HG02571 (cell line): ENCODE data around the gene REC8.

Experiments used
- ATAC-seq: cut with Tn5 transposase; IDR thresholded peaks from one replicate; pipeline ENCODE4 v1.9.1; 2021; ENCODE audit warnings: mild to moderate bottlenecking, moderate library complexity; ENCODE audit not compliant: unreplicated experiment

Gene REC8

DNA sequence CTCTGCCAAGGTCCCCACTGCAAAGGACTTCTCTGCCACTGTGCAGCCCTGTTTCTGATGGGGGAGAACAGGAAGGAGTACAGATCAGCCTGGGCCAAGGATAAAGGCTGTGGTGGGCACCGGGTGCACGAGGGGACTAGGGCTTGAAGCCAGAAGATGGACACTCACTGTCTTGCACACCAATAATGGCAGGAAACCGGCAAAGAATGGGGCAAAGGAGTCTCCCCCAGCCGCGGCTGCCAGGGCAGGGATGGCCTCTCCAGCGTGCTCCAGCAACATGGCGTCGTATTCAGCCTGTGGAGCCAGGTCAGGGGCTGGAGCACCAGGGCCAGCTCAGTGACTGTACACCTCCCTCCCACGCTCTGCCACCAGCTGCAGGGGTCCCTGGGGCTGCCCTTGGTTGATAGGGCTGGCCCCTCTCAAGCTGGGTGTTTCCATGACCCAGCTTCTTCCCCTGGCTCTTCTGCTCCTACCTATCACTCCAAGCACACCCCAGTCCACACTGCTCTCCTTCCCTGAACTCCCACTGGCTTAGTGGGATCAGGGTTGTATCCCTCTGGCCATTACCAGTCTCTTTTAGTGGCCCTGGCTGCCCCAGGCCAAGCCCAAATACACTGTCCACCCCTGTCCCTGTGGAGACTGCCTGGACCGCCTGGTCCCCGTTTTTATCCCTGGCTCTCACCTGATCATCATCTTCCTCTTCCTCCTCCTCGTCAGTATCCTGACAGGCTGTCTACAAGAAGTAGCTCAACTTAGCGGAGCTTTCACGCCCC is 10.4 kb downstream of the REC8 start:
- ATAC-seq: no peak

DNA sequence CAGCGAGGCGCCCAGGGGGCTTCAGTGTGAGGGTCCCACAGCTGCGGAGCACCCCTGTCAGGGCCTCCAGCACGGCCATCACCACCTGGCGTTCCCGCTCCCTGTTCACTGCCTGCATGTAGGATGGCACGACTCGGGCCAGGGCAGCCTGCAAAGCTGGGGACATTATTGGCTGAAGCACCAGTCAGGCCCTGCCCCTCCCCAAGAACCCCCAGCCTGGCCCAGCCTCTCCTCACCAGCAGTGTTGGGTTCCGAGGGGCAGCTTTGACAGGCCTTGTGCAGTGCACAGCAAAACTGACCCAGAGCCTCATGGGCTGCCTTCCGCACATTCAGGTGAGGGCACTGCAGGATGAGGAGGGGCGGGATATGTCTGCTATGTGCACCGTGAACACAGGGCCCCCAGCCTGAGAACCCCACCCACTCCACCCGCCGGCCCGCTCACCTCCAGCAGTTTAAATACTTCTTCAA is 11.2 kb downstream of the REC8 start:
- ATAC-seq: no peak

DNA sequence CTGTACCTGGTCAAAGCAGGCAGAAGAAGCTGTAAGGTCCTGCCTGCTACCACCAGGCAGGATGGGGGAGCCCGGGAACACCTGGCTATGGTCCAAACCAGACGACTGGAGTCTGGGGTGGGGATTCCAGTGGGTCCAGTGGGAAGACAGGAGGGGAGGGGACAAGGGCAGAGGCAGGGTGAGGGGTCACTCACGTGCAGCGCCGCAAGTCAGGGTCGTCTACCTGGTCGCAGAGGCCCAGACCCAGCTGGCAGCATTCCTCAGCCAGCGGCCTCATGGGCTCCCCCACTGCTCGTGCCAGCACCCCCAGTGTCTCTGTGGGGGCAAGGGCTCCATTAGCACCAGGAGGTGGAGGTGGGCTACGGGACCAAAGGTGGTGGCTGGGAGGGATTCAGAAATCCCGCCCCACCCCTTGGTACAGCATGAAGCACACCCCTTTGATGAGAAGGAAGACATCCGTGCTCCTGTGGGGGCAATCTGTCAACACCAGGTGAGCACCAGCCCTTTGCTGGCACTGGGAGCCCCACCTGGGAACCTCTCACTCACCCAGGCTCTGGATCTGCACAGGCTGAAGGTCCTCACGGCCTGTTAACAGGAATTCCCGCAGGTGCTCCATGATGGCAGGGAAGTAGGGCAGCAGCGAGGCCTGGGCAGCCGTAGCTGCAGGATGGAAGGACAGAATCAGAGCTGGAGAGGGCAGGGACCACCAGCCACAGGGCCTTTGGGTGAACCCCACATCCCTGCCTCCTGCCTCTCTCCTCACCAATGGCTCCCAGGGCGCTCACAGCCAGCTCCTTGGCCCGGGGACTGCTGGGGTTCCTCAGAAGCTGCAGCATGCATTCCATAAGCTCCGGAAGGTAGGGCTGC is 12.5 kb downstream of the REC8 start:
- no peak for ATAC-seq

DNA sequence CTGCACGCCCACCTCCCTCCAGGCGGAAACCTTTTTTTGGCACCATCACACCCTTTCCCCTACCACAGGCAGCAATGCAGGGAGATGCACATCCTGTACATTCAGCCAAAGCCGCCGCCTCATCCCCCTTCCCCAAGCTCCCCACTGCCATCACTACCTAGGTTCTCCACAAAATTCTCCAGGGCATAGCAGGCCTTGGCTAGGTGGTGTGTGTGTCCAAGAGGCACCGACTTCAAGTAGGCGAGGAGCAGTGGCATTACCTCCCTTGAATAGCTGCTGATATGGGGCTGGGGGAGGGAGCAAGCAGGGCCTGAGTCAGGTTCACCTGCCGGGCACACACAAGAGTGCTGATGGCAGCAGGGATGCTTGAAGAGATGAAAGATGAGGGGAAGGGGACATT is 13.1 kb downstream of the REC8 start:
- no peak for ATAC-seq

DNA sequence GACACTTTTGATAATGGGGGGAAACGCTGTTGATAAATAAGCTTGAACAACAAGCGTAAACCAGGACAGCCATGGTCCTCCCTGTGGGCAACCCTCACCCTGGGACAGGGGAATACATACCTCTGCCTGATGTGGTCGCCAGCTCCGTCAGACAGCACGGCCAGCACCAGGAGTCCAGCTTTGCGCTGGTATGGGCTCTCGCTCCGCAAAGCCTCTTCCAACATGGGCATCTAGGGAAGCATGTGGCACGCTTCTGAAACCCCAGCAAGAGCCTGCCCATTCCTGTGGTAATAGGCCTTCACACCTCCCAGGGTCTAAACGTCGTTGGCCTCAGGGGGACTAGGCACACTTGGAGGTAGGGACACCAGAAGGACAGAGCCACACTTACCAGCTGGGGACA is 13.9 kb downstream of the REC8 start:
- ATAC-seq: no peak

DNA sequence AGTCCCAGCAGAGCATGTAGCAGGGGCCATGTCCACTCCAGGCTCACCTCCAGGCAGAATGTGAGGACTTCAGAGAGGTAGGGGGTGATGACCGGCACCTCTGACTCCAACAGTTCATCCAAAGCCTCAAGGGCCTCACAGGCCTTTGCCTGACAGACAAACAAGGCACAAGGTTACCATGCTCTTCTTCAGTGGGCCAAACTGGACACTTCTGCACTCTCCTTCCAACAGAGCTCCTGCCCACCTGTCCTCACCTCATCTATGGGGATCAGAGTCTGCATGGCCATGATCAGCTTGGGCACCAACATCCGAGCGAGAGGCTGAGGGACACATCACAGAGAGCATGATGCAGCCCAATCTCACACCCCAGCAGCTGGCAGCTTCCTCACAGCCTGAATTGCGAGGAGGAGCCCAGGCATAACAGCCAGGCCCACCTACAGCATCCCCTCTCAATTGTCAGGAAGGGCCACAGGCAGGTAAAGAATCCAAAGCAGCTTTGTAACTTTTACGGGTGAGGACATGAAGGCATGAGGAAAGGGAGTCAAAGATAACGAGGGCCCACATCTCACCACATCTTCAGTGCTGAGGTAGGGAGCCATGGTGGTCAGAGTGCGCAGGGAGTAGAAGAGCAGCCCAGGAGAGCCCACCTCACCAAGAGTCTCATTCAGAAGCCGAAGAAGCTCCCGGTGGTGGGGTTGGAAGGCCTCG is 15.1 kb downstream of the REC8 start:
- ATAC-seq: no peak

DNA sequence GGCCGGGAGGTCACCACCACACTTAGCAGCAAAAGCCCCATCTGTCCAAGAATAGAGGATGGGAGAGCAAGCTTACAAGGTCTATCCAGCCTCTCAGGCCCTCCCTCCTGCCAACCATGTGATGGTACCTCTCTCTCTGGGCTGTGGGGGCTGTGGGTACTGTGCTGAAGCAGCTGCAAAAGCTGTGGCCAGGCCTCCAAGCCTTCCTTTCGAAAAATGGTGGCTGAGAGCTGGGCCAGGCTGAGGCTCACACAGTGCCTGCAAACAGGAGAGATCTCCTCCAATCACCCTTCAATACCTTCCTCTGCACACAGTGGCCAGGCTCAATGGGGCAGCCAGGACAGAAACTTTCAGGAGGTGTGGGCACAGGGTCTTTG is 15.6 kb downstream of the REC8 start:
- ATAC-seq: no peak

DNA sequence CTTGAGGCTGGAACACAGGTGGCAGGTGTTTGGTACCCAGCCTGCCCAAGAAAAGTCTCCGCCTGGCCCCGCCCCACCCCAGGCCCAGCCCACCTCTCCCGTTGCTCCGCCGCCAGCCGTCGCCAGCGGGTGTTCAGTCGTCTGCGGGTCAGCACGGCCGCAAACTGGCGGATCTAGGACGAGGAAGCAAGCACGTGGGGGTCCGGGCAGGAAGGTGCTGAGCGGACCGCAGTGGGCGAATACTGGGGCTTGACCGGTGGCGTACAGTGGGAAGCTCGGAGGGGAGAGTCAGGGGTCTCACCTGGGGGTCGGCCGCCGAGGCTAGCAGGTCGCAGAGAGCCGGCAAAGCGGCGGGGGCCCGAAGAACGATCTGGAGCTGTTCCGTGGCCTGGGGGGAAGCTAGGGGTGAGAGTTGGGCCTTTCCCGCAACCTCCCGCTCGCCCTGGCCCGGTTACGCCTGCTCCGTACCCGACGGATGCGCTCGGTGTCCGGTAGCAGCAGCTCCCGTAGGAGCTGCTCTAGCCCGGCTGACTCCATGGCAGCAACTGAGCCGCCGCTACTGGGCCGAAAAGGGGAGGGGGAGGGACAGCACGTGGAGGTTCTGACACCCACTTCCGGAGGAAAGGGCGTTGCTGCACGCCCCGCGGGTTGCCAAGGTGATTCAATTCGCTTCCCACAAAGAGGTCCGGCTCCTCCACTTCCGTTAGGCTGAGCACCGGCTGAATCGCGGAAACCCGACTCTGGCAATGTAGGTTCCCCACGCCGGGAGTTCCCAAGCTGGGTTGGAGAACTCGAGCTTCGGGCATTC is 16.6 kb downstream of the REC8 start, which contains the start of gene IPO4:
IPO4 (minus strand) TSS at position 566 of the 808 bp plus-strand sequence; CDS start at position 537, 29 bp downstream.
- peak; percentile 86 for ATAC-seq

DNA sequence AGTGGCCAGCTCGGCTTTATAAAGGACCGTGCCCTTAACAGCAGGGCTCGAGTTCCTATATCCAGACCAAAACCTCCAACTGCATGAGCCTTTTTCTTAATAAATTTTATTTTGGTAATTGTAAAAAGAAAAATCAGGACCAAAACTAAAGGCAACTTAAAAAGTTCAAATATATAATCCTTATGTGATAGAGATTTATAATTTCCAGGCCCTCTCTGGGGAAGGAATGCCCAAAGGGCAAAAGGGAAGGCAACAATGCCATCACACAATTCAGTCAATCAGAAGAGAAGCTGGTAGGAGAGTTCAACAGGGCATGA is 17.1 kb downstream of the REC8 start:
- no peak for ATAC-seq

DNA sequence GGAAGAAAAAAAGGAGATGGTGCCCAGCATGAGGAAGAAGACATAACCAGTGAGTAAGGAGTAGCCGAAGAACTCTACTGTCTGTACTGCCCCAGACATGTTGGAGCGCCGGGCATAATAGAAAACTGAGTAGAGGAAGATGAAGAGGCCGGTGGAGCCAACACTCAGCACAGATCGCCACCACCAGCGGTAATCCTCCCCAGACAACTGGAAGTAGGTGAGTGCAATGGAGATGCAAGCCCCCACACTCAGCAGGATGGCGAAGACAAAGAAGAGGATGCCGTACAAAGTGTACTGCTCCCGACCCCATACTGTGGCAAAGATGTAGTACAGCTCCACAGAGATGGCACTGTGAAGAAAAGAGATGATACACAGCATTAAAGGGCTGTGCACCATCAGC is 17.6 kb downstream of the REC8 start:
- no peak for ATAC-seq

DNA sequence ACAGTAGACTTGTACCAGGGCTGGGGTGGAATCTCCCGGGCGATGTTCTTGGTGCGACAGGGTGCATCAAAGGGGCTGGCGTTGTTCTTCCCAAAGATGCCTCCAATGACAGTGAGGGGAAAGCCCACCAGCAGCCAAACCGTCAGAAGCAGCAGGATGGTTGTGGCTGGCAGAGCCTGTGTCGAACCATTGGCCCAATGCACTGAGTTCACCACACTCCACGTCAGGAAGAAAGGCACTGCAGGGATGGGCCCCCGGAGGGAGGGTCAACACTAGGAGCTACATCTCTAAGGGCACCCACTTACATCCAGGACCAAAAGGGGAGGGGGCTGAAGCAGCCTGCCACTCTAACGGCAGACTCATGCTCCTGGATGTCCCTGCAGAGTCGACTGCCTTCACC is 18.5 kb downstream of the REC8 start:
- no peak for ATAC-seq

DNA sequence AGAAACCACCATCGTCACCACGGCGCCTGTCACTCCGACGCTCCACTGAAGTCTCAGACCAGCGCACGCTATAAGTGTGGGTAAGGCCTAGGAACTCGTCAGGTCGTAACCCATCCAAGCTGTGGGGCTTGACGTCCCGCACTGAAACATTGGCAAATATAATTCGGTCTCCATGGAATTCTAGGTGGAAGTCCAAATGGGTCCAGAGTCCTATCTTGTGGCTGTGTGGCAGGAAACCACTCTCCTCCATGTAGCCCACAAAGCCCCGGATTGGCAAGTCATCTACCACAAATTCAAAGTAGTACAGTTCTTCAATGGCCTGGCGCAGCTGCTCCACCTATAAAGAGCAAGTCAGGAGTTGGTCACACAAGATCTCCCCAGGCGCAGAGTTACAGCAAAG is 21.1 kb downstream of the REC8 start:
- no peak for ATAC-seq

DNA sequence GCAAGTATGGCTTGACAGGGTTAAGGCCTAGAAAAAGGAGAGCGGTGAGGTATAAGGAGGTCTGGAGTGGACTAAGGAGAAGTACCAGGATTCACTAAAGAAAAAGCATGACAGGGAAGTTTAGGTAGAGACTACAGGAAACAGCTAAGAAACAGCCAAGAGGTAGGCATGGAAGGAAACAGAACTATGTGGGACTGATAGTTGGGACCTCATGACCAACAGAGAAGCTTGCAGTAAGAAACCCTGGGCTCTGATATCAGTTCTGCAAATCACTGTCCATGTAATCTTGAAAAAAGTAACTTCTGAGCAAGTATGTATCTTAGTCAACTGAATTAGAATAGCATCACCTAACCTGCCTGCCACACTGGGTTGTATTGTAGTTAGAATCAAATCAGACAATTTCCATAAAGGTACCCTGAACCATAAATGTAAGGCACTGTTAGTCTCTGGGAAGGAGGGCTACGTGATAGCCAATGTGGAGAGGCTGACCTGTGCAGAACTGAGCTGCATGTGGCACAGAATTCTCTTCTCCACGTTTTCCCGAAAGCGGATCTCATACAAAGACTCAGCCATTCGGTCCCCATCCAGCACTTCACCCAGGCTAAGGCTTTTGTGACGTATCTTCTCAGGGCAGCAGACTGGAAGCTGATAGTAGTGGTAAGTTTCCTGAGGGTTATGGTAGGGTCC is 22.4 kb downstream of the REC8 start:
- ATAC-seq: no peak

DNA sequence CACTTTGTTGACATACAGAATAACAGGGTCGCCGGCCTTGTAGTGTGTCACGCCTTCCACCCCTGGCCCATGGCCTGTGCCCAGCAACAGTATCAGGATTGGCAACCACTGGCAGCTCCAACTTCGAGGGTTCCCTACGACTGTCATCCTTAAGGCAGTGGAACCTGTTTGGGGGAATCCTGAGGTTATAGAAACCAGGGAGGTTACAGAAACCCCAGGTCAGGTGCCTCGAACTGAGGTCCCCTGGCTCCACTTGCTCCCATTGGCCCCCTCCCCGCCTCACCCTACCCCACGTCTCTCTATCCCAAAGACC is 22.9 kb downstream of the REC8 start:
- no peak for ATAC-seq

DNA sequence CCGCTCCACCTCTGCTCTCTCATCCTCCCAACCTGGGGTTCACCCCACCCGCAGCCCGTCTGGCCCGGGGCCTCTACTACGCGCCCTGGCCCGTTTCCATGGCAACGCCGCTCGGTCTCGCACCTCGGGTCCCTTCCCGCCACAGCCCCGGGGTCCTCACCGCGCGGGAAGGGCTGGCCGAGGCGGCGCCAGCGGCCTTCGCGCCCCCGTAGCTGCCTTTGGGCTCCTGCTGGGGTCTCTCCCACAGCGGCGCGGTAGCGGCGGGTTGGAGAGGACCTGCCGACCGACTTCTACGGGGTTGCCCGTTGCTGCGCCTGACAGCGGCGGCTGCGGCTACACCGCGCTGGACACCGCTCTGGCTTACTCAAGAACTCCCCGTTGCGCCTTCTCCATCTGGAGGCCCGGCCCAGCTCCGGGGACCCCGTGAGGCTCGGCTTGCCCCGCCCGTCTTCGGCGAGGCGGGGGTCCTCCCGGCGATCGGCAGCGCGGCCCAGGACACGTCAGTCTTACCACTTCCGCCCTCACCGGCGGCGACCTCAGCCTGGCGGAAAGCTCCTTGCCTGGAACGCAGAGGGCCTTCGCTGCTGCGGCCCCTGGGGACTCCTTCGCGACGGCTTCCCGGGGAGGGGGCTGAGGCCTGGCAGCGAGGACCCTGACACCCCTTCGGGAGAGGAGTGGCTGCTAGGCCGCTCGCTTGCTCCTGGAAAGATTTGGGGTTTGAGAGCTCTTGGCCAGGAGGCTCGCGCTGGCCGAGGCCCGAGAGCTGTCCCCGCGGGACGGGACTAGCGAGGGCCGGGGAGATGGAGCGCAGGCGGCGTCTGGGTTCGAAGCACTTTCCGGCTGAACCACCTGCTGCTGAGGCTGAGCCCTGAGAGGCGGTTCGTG is 23.5 kb downstream of the REC8 start, which contains the start of gene TM9SF1:
TM9SF1 (minus strand) TSS at position 256 of the 885 bp plus-strand sequence. CDS start 422 bp downstream, outside the sequence.
- ATAC-seq: peak; percentile 74

DNA sequence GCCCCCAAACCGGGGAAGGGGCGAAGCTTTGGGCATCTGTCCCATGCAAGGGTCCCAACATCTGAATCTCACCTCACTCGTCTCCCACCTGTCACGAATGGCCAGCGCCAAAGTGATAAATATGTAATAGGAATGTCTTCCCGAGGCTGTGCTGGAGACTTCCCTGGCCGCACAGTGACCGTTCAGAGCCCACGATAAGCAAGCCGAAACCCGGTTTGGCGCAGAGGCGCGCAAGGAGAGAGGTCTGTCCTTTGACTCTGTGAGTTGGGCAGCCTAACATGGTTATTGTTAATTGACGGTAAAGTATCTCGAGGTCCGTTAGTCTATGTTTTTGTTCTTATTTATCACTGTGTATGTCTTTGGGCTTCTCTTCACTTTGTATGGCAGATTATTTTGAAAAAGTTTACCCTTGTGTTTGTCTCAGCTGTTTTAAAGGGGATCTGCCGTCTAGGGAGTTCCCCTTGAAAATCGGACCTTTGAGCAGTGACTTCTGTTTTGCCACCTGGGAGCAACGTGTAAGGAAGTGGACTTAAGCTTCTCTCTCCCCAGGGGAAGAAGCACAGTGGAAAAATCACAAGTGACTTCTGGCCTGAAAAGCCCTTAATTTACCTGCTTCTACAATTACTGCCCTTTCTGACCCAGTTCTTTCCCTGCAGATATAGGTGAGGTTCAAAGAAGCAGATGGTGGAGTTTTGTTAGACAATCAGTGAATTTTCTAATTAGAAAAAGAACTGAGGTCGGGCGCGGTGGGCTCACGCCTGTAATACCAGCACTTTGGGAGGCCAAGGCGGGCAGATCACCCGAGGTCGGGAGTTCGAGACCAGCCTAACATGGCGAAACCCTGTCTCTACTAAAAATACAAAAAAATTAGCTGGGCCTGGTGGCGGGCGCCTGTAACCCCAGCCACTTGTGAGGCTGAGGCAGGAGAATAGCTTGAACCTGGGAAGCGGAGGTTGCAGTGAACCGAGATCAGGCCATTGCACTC is 24.5 kb downstream of the REC8 start:
- ATAC-seq: peak; percentile 24

DNA sequence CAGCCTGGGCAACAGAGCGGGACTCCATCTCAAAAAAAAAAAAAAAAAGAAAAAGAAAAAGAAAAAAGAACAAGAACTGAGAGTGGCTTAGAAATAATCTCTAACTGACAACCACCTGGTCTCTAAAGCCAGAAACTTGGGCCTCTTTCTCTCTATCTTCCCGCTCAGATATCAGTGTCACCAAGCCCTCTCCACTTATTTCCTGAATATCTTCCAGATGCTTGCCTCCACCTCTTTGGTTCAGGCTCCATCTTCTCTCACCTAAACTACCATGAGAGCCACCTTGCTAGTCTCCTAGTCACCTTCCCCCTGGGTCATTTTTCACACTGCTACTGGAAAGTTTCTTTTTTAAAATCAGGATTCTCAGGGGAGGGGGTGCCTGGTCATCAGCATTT is 25.2 kb downstream of the REC8 start:
- no peak for ATAC-seq
